ENCODE results near the gene SLC6A6.

DNA sequence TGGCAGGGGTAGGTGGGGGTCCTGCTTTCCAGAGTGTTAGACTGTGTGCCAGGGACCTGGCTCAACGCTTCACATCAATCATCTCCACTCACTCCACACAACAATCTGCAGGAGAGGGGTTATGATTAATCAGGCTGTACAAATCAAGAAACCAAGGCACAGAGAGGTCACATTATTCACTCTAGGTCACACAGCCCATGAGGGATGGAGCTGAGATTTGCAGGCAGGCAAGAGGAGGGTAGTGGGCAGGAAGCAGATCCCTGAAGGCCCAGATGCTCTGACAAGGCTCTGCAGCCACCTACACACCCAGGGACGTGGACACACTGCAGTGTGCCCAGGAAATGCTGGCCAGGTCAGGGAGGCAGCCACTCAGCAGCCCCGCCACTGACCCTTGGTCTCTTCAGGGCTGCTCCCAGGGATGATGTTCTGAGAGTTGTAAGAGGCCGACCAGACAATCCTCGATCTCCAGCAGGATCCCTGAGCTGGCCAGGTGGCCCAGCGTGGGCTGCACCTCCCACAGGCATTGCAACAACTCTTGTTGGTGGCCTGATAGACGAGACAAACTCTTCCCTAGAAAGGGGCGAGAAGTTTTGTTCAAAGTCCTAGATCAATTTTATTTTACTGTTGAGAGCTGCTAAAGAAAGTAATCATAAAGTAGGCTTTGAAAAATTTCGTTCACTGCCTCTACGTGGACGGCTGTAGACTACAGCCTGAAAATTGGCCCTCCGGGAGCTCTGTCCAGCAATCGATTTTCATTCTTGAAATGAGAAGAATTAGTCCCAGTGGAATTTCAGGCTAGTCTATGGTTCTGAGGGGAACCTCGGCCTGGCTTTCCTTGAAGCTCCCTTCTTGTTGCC is 4.2 kb upstream of the SLC6A6 start:
- TF ChIP-seq, protein P1, sequence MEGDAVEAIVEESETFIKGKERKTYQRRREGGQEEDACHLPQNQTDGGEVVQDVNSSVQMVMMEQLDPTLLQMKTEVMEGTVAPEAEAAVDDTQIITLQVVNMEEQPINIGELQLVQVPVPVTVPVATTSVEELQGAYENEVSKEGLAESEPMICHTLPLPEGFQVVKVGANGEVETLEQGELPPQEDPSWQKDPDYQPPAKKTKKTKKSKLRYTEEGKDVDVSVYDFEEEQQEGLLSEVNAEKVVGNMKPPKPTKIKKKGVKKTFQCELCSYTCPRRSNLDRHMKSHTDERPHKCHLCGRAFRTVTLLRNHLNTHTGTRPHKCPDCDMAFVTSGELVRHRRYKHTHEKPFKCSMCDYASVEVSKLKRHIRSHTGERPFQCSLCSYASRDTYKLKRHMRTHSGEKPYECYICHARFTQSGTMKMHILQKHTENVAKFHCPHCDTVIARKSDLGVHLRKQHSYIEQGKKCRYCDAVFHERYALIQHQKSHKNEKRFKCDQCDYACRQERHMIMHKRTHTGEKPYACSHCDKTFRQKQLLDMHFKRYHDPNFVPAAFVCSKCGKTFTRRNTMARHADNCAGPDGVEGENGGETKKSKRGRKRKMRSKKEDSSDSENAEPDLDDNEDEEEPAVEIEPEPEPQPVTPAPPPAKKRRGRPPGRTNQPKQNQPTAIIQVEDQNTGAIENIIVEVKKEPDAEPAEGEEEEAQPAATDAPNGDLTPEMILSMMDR (IDR thresholded peaks at IDR 0.05) = no peak
- TF ChIP-seq POLR2A (IDR thresholded peaks at IDR 0.05) = no peak

All from lower leg skin (tissue), 3 donors.